HG03342 (cell line): ENCODE measurements around the gene TSPY4.
"Not testable (repeated sequence)": the region's sequence is repeated elsewhere in the genome, so short reads cannot be mapped to it uniquely, and the experiment has no call there.

Source experiments
- ATAC-seq: cut with Tn5 transposase; IDR thresholded peaks from one replicate; pipeline ENCODE4 v1.9.1; 2021; ENCODE audit warnings: mild to moderate bottlenecking, moderate library complexity; ENCODE audit not compliant: unreplicated experiment

The TSPY4 gene, protein sequence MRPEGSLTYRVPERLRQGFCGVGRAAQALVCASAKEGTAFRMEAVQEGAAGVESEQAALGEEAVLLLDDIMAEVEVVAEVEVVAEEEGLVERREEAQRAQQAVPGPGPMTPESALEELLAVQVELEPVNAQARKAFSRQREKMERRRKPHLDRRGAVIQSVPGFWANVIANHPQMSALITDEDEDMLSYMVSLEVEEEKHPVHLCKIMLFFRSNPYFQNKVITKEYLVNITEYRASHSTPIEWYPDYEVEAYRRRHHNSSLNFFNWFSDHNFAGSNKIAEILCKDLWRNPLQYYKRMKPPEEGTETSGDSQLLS

DNA sequence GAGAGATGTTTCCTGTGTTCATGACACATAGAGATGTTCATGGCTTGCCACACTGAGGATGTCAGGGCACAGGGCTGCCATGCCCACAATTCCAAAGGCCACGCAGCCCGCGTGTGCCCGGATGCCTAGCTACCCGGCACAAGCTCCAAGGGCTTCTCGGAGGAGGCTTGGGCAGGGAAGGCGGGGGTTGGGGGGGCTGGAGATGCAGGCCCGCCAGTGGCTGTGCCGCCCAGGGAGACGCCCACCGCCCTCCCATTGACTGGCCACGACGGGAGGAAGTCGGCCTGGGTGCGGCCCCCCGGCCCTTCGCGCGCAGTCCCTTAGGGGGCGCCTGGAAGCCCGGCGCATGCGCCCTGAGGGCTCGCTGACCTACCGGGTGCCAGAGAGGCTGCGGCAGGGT is at the start of gene TSPY4:
Gene TSPY4 (plus strand): TSS at position 301 of the 400 bp plus-strand sequence. CDS start 46 bp downstream, at position 347.
- ATAC-seq = not testable (repeated sequence)

DNA sequence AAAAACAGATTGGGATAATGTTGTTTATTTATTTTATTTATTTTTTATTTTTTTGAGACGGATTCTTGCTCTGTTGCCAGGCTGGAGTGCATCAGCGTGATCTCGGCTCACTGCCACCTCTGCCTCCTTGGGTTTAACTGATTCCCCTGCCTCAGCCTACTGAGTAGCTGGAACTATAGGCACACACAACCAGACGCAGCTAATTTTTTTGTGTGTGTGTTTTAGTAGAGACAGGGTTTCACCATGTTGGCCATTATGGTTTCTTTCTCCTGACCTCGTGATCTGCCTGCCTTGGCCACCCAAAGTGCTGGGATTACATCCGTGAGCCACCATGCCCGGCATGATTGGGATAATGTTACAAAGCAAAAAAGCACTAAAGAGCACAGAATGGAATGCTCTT is 16.3 kb upstream of the TSPY4 start:
- ATAC-seq = no peak

GRCh38 chrY:9357497-9357896 is 20.2 kb downstream of the TSPY4 start, which contains the start of gene TSPY8:
TSS of gene TSPY8 (plus strand) at chrY:9357797. CDS start at chrY:9357843, 46 bp downstream.
- ATAC-seq = not testable (repeated sequence)
